Activated CD8-positive, alpha-beta memory T cell treated with anti-CD3 and anti-CD28 coated beads for 1 hour (primary cell): ENCODE results near the gene TPPP3.
A peak's percentile ranks its signal among the peaks of the same experiment; 100 is the strongest.
"Not testable (repeated sequence)": the region's sequence is repeated elsewhere in the genome, so short reads cannot be mapped to it uniquely, and the experiment has no call there.

Experiments
- DNase-seq, 2 donors: peaks; one replicate each; pipeline ENCODE4 v3.0.0-alpha.2; 2020; ENCODE audit warnings: low read depth in 1 of 2; ENCODE audit errors: extremely low read depth in 1 of 2

The TPPP3 gene

GRCh38 chr16:67426950-67427349 lies 33.7 kb upstream of the TPPP3 start:
- no peak for DNase-seq

GRCh38 chr16:67426022-67426421 lies 32.7 kb upstream of the TPPP3 start:
- DNase-seq: no peak

- DNase-seq: no peak
Observed at GRCh38 chr16:67425580-67425979, 32.3 kb upstream of the TPPP3 start.

- no peak for DNase-seq
Observed at GRCh38 chr16:67425061-67425460, 31.8 kb upstream of the TPPP3 start.

GRCh38 chr16:67424261-67424615 lies 30.9 kb upstream of the TPPP3 start:
- no peak for DNase-seq

DNA sequence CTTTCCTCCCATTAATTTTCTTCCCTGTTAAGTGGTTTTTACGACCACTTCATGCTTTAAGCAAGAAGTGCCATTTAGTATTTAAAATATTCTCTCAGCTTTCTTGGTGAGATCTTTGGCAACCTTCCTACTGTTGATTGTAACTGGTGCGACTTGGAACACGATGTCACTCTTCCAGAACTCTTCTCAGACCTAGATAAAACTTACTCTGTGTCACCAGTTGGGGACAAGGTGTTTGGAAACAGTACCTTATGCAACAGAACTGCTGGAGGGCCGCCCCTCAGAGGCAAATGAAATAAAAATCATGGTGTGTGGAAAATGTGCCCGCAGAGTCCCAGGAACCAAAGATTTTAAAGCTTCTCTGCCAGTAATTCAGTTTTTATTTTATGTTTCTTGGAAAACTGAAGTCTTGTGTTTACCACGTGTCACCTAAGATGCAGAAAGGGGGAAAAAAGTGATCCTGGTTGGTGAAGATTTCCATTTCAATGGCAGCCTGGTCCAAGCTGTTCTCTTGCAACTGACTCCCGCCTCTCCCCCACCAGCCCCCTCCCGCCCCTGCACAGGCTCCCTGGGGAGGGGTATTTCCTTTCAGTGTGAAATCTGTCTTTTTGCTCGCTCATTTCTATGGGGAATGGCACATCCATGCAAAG lies 30.4 kb upstream of the TPPP3 start:
- no peak for DNase-seq

DNA sequence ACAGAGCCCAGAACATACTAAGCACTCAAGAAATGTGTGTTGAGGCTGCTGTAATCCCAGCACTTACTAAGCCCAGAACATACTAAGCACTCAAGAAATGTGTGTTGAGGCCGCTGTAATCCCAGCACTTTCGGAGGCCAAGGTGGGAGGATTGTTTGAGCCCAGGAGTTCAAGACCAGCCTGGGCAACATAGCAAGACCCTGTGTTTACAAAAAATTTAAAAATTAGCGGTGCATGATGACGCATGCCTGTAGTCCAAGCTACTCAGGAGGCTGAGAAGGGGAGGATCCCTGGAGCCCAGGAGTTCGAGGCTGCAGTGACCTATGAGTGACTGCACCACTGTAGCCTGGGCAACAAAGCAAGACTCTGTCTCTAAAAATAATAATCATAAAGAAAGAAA lies 29.7 kb upstream of the TPPP3 start:
- DNase-seq: no peak

GRCh38 chr16:67421030-67421429 lies 27.7 kb upstream of the TPPP3 start:
- DNase-seq: no peak

- DNase-seq: no peak
Observed at GRCh38 chr16:67419931-67420330, 26.6 kb upstream of the TPPP3 start.

DNA sequence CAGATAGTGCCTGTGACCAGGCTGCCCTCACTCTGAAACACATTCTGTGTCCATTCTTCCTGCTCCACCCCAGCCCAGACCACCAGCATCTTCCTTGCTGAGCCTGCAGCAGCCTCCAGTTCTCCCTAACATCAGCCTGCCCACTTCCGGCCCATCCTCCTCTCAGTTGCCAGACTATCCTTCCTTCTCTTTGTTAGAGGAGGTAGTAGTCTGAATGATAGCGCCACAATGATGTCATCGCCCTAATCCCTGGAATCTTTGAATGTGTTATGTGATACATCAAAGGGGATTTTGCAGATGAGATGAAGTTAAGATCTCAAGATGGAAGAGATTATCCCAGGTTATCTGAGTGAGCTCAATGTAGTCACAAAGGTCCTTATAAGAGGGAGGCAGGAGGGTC lies 26.2 kb upstream of the TPPP3 start:
- DNase-seq: no peak

DNA sequence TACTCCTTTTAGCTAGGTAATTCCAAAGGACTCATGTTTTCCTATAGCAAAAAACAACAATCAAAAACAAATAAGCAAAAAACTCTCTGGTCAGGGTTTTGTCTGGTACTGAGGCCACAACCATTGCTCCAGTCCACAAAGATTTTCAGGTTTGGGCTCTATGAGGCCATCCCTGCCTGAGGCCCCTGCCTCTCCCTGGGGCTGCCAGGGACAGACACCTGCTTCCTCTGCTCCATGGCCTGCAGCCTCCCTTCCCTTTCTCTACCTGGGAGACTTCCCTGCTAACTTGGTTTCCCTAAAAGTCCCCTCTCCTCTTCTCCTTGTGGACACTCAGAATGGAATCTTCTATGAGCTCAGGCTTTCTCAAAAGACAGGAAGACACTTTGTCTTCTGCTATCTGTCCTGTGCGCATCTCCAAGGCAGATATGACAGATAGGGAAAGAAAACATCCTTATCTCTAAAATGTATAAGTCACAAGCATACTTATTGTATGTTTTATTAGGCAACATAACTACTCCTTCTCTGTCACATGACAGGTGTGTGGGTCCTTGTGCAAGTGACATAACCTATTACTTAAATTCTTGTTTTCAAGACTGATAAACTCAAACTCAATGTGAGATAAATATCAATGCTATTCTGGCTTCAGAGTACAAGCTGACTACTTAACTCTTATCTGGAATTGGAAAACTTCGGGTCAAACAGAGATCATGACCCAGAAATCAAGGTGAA lies 24.2 kb upstream of the TPPP3 start:
- DNase-seq: no peak

DNA sequence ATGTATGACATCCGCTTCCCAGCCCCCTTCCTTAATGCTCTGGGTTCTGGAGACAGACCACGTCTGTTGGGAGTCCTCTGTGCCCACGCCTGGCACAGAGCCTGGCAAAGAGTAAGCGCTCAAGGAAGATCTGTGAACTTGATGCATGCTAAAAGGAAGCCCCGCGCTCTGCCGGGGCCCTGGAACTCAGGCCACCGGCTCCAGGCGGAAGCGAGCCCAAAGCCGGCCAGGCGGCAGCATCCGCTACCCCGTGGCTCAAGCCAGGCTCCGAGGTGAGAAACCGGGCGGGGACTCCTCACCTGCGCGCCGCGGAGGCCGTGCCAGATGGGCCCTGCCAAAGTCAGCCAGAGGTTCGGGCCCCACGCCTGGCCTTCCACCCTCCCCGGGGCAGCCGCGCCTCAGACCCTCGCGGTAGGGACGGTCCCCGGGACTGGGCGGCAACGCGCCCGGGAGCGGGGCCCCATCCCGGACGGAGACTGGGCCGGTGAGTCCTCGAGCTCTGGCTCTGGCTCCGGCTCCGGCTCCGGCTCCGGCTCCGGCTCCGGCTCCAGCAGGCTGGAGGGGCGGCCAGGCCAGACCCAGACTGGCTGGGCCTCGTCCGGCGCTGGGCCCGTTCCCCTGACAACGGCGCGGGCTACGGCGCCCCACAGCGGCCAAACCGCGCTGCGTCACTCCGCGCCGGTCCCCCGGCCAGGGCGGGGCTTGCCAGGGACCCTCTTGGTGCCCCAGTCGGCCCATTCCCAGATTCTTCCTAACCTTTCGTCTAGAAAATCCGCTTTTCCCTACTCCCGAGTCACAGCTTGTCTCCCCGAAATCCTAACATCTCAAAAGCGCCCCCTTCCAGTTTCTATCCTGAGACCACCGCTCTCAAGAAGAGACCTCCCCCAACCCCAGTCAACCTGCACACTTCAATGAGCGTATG lies 22.8 kb upstream of the TPPP3 start, which contains the start of gene ZDHHC1:
ZDHHC1 (minus strand) TSS at position 606 of the 922 bp plus-strand sequence. CDS start 8,702 bp downstream, outside the sequence.
- peak in 1 of 2 donors; percentile 42 for DNase-seq

DNA sequence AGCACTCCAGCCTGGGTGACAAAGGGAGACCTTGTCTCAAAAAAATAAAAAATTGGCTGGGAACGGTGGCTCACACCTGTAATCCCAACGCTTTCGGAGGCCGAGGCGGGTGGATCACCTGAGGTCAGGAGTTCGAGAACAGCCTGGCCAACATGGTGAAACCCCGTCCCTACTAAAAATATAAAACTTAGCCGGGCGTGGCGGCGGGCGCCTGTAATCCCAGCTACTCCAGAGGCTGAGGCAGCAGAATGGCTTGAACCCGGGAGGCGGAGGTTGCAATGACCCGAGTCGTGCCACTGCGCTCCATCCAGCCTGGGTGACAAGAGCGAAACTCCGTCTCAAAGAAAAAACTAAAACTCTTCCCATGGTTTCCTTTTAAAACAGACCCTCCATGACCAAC lies 22.1 kb upstream of the TPPP3 start:
- not testable (repeated sequence) for DNase-seq

DNA sequence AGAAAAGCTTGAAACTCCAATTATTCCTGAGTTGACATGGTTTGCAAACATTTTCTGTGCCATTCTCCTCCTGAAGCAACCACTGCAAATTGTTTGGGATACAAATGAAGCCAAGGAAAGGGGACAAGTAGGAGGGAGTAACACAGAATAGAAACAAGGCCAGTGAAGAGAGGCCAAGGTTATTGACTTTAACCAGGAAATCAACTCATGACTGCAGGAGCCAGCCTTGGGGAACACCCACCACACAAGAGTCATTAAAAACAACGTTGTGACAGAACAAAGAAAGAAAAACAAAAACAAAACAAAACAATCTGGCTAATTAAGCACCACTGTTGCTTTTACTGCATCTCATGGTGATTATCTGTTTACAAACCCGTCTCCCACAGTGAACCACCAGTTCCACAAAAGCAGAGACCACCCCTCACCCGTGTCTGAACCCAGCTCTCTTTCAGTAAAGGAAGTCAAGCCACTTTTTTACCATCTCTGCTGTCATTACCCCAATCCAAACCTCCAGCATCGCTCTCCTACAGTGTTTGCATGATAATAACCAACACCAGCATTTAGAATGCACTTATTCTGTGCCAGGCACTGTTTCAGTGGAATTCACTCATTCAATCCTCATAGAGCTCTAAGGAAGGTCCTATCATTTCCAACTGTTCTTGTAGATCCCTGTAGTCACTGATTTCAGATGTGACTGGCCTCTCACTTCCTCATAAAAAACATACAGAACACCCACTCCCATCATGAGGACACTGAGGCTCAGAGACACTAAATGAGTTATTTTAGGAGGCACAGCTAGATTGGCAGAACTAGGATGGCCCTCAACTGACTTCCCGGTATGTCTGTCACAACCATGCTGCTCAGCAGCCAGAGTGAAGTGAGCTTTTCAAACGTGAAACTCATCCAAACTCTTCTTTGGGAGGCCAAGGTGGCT lies 20.9 kb upstream of the TPPP3 start:
- DNase-seq: no peak

GRCh38 chr16:67412294-67412693 lies 19.0 kb upstream of the TPPP3 start:
- no peak for DNase-seq

DNA sequence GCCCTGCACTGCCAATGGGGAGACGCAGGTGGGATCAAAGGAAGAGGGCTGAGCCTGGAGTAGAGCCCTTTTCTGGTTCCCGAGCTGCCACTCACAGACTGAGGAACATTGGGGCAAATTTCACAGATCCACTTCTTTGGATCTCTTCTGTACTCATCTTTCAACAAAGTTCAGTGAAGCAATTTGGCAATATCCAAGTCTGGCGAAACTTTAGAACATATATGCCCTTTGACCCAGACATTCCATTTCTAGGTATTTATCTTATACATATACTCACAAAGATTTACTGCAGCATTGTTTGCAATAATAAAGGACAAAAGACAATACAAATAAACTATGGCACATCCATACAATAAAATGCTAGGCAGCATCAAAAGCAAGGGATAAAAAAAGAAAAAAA lies 18.0 kb upstream of the TPPP3 start:
- DNase-seq: no peak

DNA sequence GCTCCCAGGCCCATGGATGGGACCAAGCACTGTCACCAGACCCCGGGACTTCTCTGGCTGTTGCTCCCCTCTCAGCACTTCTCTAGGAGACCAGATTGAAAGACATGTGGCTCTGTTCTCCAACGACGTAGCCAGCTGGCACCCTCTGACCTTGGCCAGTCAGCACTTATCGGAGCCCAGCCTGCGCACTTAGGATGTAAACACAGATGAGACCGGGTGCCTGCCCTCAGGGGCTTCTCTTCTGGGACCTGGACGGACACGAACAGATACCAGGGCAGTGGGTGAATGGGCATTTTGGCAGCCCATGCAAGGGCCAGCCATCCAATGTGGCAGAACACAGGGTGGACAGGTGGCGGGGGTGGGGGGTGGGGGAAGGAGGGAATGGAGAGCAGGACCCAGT lies 16.3 kb upstream of the TPPP3 start:
- DNase-seq: no peak

DNA sequence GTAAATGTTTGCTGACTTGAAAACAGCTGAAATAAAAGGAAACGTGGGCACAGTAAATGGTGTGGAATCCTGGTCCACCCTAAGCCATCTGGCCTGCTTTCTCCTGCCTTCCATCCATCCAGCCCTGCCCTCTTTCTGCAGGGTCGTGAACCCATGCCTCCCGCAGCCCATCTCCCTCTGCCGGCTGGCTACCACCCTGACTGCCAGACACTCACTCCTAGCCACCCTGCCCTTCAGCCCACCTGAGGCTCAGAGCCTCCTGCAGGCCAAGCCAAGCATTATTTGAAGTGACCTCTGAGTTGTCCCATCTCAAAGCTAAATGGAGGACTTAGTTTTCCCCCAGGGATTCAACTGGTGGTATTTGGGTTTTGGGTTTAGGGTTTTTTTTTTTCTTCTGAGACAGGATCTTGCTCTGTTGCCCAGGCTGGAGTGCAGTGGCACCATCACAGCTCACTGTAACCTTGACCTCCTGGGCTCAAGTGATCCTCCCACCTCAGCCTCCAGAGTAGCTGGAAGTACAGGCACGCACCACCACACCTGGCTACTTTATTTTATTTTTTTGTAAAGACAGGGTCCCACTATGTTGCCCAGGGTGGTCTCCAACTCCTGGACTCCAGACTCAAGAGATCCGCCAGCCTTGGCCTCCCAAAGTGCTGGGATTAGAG lies 14.6 kb upstream of the TPPP3 start:
- no peak for DNase-seq

GRCh38 chr16:67407176-67407787 lies 14.0 kb upstream of the TPPP3 start:
- no peak for DNase-seq
